Measurements from ENCODE around the gene CLEC4M.
"Not testable (repeated sequence)": the region's sequence is repeated elsewhere in the genome, so short reads cannot be mapped to it uniquely, and the experiment has no call there.

Gene CLEC4M

DNA sequence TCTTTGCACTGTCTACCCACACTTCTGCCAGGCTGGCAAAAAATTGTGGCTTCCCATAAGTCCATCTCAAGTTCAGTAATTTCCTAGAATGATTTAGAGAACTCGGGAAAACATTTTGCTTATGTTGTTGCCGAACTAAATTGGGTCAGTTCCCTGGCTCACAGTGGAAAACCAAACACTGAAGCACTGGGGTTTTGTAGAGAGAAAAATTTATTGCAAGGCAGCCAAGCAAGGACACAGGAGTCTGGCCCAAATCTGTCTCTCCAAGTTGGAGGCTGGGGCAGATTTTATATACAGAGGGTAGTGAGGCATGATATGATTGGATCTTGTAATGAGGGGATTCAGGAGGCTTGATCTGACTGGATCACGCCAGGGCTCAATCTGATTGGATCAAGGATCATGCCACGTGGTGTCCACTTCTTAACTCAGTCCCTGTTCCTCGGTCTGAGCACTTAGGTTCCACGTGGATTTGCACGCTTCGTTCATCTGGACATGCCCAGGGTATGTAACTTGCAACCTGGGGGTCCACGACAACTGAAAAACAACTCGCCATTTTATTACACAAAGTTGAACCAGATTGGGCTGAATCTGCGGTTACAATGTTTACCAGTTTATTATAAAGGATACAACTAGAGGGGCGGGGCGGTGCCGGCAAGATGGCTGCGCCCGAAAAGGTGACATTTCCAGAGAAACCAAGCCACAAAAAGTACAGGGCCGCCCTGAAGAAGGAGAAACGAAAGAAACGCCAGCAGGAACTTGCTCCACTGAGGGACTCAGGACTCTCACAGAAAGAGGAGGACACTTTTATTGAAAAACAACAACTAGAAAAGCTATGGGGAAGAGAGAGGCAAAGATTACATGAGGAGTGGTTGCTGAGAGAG, 23.0 kb upstream of the CLEC4M start:
- in situ Hi-C loops (cut with HindIII; ENCODE audit: low sequenced_read_pairs): loop anchor here (5.0 kb wide), 1 partner anchor 52 kb away; no protein-coding TSS in a partner anchor

GRCh38 chr19:7740682-7741054, 22.4 kb upstream of the CLEC4M start:
- in situ Hi-C loops (cut with HindIII; ENCODE audit: low sequenced_read_pairs): no loop called here

- in situ Hi-C loops (cut with HindIII; ENCODE audit: low sequenced_read_pairs): no loop called here
These were observed 20.5 kb upstream of the CLEC4M start for GRCh38 chr19:7742575-7742974.

DNA sequence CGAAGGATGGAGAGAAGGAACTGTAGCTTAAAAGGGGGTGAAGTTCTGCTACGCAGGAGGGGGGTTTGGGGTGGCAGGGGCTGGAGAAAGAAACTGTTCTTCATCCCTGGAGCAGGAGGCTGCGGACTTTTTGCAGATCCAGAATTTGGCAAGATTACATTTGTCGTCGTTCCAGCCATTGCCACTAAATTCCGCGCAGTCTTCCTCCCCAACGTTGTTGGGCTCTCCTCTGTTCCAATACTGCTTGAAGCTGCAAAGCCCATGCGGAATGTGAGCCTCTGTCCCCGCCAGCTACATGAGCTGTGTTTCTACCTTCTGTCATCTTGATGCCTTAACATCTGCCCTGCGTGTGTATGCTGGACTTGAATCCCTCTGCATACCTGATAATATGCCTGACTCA, 20.1 kb upstream of the CLEC4M start:
- in situ Hi-C loops (cut with HindIII; ENCODE audit: low sequenced_read_pairs): no loop called here

- in situ Hi-C loops (cut with HindIII; ENCODE audit: low sequenced_read_pairs): no loop called here
These were observed 19.6 kb upstream of the CLEC4M start for GRCh38 chr19:7743425-7743841.

GRCh38 chr19:7744199-7744786, 18.8 kb upstream of the CLEC4M start:
- in situ Hi-C loops (cut with HindIII; ENCODE audit: low sequenced_read_pairs): no loop called here

GRCh38 chr19:7744871-7745650, 18.0 kb upstream of the CLEC4M start:
- in situ Hi-C loops (cut with HindIII; ENCODE audit: low sequenced_read_pairs): no loop called here

DNA sequence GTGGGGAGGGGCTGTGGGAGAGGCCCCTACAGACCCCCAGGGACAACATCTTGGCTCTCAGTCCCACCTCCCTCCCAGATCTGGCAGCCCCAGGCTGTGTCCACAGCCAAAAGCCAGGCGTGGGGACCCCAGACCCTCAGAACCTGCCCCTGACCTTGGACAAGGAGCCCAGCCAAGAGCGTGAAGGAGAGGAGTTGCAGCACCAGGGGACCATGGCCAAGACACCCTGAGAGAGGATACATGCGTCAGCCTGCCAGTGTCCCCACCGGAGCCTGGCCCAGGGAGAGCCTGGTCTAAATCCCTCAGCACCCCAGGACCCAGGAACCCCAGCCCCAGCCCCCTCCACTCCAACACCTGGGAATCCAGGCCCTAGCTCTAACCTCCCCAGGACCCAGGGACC, 16.7 kb upstream of the CLEC4M start:
- in situ Hi-C loops (cut with HindIII; ENCODE audit: low sequenced_read_pairs): not testable (repeated sequence)

- in situ Hi-C loops (cut with HindIII; ENCODE audit: low sequenced_read_pairs): no loop called here
These were observed 15.8 kb upstream of the CLEC4M start, which contains the start of gene CD209 for GRCh38 chr19:7746903-7747884. CD209 (minus strand) TSS chr19:7747534; CDS start chr19:7747511, 23 bp downstream.

DNA sequence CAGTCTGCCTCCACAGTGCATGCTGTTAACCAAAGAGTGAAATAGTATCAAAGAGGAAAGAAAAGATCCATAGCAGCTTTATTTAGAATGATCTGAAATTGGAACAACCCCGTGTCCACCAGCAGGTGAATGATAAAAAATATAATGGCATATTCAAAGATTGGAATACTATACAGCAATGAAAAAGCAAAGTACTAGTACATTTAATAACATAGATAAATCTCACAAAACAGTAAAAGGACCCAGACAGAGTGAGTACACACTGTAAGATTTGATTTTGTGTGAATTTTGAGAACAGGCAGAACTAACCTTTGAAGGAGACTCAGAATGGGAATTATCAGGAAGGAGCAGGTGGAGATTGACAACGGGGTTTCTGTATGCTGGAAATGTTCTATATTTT, 14.9 kb upstream of the CLEC4M start:
- in situ Hi-C loops (cut with HindIII; ENCODE audit: low sequenced_read_pairs): no loop called here

DNA sequence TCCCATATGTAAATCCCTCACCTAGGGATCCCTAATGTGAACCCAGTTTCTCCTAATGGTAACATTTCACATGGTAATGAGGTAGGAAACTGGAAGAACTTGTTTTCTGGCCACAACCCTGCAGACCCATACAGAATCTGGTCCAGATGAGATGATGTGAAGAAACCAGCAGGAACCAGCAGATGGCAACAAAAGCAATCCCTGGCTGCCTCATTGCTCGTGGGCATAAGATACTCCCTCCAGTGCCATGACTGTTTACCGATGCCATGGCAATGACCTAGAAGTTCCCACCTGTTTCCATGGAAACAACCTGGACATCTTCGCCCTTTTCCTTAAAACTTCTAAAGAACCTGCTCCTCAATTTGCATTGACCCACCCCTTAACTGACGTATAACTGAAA, 14.3 kb upstream of the CLEC4M start:
- in situ Hi-C loops (cut with HindIII; ENCODE audit: low sequenced_read_pairs): no loop called here

DNA sequence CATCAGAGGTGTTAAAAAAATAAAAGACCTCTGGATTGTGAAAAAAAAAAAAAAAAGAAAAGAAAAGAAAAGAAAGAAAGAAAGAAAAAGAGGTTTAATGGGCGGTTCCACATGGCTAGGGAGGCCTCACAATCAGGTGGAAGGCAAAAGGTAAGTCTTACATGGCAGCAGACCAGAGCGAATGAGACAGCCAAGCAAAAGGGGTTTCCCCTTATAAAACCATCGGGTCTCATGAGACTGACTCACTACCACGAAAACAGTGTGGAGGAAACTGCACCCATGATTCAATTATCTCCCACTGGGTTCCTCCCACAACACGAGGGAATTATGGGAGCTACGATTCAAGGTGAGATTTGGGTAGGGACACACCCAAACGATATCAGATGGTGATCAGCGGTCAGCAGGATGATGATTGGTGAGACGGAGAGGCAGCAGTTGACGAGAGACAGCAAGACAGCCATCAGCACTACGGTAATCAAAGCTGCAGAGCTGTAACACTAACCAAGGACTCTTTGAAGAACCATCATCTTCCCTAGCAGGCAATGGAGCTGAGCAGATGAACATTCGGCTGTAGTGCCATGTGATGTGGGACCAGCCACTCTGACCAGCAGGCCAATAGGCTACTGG, 11.8 kb upstream of the CLEC4M start:
- in situ Hi-C loops (cut with HindIII; ENCODE audit: low sequenced_read_pairs): no loop called here

GRCh38 chr19:7756258-7756657, 6.8 kb upstream of the CLEC4M start:
- in situ Hi-C loops (cut with HindIII; ENCODE audit: low sequenced_read_pairs): no loop called here

GRCh38 chr19:7757358-7757757, 5.7 kb upstream of the CLEC4M start:
- in situ Hi-C loops (cut with HindIII; ENCODE audit: low sequenced_read_pairs): no loop called here

GRCh38 chr19:7759156-7759555, 3.9 kb upstream of the CLEC4M start:
- in situ Hi-C loops (cut with HindIII; ENCODE audit: low sequenced_read_pairs): no loop called here

DNA sequence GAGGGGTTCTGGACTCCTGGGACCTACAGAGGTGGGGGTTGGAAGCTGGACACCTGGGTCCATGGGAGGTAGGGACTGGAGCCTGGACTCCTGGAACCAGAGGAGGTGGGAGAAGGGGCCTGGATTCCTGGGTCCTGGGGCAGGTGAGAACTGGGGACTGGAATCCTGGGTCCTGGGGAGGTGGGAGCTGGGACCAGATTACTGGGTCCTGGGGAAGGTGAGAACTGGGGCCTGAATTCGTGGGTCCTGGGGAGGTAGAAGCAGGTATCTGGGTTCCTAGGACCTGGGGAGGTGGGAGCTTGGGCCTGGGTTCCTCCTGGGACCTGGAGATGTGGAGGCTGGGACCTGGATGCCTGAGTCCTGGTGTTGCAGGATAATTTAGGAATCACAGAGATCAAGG, 653 bp downstream of the CLEC4M start:
- in situ Hi-C loops (cut with HindIII; ENCODE audit: low sequenced_read_pairs): no loop called here

- in situ Hi-C loops (cut with HindIII; ENCODE audit: low sequenced_read_pairs): not testable (repeated sequence)
These were observed 1.1 kb downstream of the CLEC4M start for GRCh38 chr19:7764157-7764556.

- in situ Hi-C loops (cut with HindIII; ENCODE audit: low sequenced_read_pairs): not testable (repeated sequence)
These were observed 2.0 kb downstream of the CLEC4M start for GRCh38 chr19:7765043-7765442.

DNA sequence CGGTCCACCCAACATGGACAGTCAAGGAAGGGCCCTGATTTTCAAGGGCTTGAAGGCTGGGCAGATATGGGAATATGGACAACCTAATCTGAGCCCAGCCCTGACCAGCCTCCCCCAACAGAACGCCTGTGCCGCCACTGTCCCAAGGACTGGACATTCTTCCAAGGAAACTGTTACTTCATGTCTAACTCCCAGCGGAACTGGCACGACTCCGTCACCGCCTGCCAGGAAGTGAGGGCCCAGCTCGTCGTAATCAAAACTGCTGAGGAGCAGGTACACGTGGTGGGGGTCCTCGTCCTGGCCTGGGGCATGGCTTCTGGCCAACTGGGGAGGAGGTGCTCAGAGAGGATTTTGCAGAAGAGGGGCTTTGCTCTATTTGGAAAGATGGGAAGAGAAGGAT, 3.5 kb downstream of the CLEC4M start:
- in situ Hi-C loops (cut with HindIII; ENCODE audit: low sequenced_read_pairs): no loop called here

DNA sequence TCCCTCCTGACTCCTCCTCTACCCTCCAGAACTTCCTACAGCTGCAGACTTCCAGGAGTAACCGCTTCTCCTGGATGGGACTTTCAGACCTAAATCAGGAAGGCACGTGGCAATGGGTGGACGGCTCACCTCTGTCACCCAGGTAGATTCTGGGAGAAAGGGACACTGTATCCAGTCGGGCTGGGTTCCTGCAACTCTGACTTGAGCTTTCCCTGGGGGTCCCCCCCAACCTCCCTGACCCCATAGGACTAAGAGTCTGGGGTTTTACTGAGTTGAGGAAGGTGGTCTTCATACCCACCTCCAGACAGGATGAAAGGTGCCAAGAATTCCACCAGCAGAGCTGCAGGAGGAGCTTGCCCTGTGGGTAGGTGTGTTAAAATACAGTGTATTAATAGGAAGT, 4.4 kb downstream of the CLEC4M start:
- in situ Hi-C loops (cut with HindIII; ENCODE audit: low sequenced_read_pairs): no loop called here

Measured in endothelial cell of hepatic sinusoid (primary cell).